Keratinocyte (primary cell): ENCODE measurements around the gene CHFR.

Experiments
- CTCF ChIP-seq, 3 experiments: IDR thresholded peaks in 1 of 3; conservative IDR thresholded peaks in 1 of 3; optimal IDR thresholded peaks in 1 of 3; 2 replicates in 2 of 3; 3 replicates in 1 of 3; pipeline versions ENCODE3 to v1.5.1; 2011; ENCODE audit warnings: low read length in 3 of 3, mild to moderate bottlenecking in 3 of 3, moderate library complexity in 2 of 3, control low read depth in 1 of 3, inconsistent platforms in 1 of 3; ENCODE audit not compliant: insufficient read depth in 2 of 3; ENCODE audit errors: extremely low read depth in 1 of 3
- EZH2 ChIP-seq: IDR thresholded peaks from one replicate; pipeline ENCODE4 v1.6.1; 2012; ENCODE audit warnings: inconsistent platforms, mild to moderate bottlenecking, low read length, moderate library complexity

- TF ChIP-seq CTCF (optimal IDR thresholded peaks at IDR 0.05 in 1 of 3, IDR thresholded peaks at IDR 0.05 in 1 of 3, conservative IDR thresholded peaks at IDR 0.05 in 1 of 3; ENCODE audit: extremely low read depth in 1 of 3, insufficient read depth in 2 of 3, low read length in 3 of 3) (no peak), EZH2 (no peak)
Observed at GRCh38 chr12:132922676-132923075, 35.3 kb upstream of the CHFR start.
